HCT116 (cell line): ENCODE results near the gene TMEM86A. TPM values are rescaled to one million over a fixed set of nuclear protein-coding genes. Genes with fewer than 3 reads are reported as not detected.

Experiments
- ATAC-seq: fragments of 200-7000 bp; cut with Tn5 transposase; 2 replicates; pipeline ENCODE4 v1.9.1; 2020; ENCODE audit warnings: mild to moderate bottlenecking, moderate library complexity
- BruUV-seq: library from RNA; stranded (reverse); fragments of 400-500 nt; replicated peaks from 2 replicates; lab custom pipeline; 2021; lab: Mats Ljungman, UMichigan
- CTCF ChIA-PET: fragments of 300-600 bp; sonication (Branson Sonifier 250); formaldehyde crosslinking; loops from one replicate; lab custom pipeline; 2021; ENCODE audit warnings: antibody characterized with exemption; lab: Charles Lee
- POLR2A ChIA-PET: fragments of 300-600, 350-600 bp; sonication (Branson Sonifier 250); formaldehyde crosslinking; loops from one replicate; lab custom pipeline; 2021; ENCODE audit warnings: antibody characterized with exemption; lab: Charles Lee
- RAD21 ChIA-PET, 2 experiments: fragments of 300-600 bp; sonication (Branson Sonifier 250); formaldehyde crosslinking; loops; one replicate each; lab custom pipeline; 2023; ENCODE audit warnings: low total read pairs in 2 of 2; ENCODE audit not compliant: uncharacterized antibody in 2 of 2, unreplicated experiment in 2 of 2, low non-redundant PET in 1 of 2; lab: Charles Lee
- DNase-seq: peaks from one replicate; pipeline ENCODE4 v3.0.0-alpha.2; 2010; ENCODE audit warnings: low read depth, low spot score
- H2AFZ ChIP-seq: fragments of 200-600 bp; shearing (Covaris generic), sonication (generic); 2 replicates; pipeline ENCODE4 v1.6.1; 2017; ENCODE audit warnings: low read depth, mixed run types, mixed read lengths, antibody characterized with exemption, low read length; ENCODE audit not compliant: poor library complexity, severe bottlenecking
- H3K27ac ChIP-seq: 2 replicates; pipeline ENCODE4 v1.5.1; 2012; ENCODE audit warnings: low read depth, low read length
- H3K27me3 ChIP-seq: fragments of 200-600 bp; sonication (generic); 2 replicates; pipeline ENCODE4 v1.6.1; 2016; ENCODE audit warnings: mixed run types, low read length, mixed read lengths; ENCODE audit not compliant: insufficient read depth
- H3K36me3 ChIP-seq, 2 experiments: fragments of 200-500 bp in 1 of 2; fragments of 200-600 bp in 1 of 2; sonication (Bioruptor generic) in 1 of 2; sonication (generic) in 1 of 2; 2 replicates each; pipeline versions ENCODE4 v1.5.1 to v1.6.1; 2014 to 2016; ENCODE audit warnings: low read length in 2 of 2, inconsistent platforms in 1 of 2, mixed read lengths in 1 of 2, mixed run types in 1 of 2; ENCODE audit not compliant: insufficient read depth in 2 of 2, control insufficient read depth in 1 of 2
- H3K4me1 ChIP-seq, 2 experiments: fragments of 200-600 bp in 1 of 2; sonication (generic) in 1 of 2; 2 replicates each; pipeline versions ENCODE4 v1.5.1 to v1.6.1; 2012 to 2017; ENCODE audit warnings: low read length in 2 of 2, inconsistent platforms in 1 of 2, mild to moderate bottlenecking in 1 of 2, mixed read lengths in 1 of 2, mixed run types in 1 of 2, moderate library complexity in 1 of 2; ENCODE audit not compliant: insufficient read depth in 2 of 2, control insufficient read depth in 1 of 2
- H3K4me2 ChIP-seq: fragments of 200-600 bp; sonication (generic); 2 replicates; pipeline ENCODE4 v1.6.1; 2017; ENCODE audit warnings: mixed run types, low read length, mixed read lengths
- H3K4me3 ChIP-seq, 2 experiments: fragments of 200-600 bp in 1 of 2; sonication (generic) in 1 of 2; replicated peaks in 1 of 2; 2 replicates each; pipeline ENCODE4 v1.5.1; 2011 to 2016; ENCODE audit warnings: low read length in 2 of 2, control low read depth in 1 of 2, low read depth in 1 of 2, mild to moderate bottlenecking in 1 of 2, mixed read lengths in 1 of 2, mixed run types in 1 of 2
- H3K79me2 ChIP-seq: fragments of 200-600 bp; sonication (generic); 2 replicates; pipeline ENCODE4 v1.6.1; 2017; ENCODE audit warnings: mild to moderate bottlenecking, mixed run types, low read length, moderate library complexity, mixed read lengths; ENCODE audit not compliant: insufficient read depth
- H3K9ac ChIP-seq: fragments of 200-600 bp; sonication (generic); 2 replicates; pipeline ENCODE4 v1.6.1; 2016; ENCODE audit warnings: low read length, mixed read lengths
- H3K9me2 ChIP-seq: fragments of 200-600 bp; sonication (generic), shearing (Covaris generic); 2 replicates; pipeline ENCODE4 v1.6.1; 2017; ENCODE audit warnings: mixed run types, mild to moderate bottlenecking, moderate library complexity; ENCODE audit not compliant: insufficient read depth
- H3K9me3 ChIP-seq, 2 experiments: fragments of 200-500 bp in 1 of 2; fragments of 200-600 bp in 1 of 2; sonication (Bioruptor generic) in 1 of 2; sonication (generic) in 1 of 2; 2 replicates each; pipeline ENCODE4 v1.6.1; 2014 to 2017; ENCODE audit warnings: low read length in 2 of 2, mixed read lengths in 2 of 2, inconsistent platforms in 1 of 2, low read depth in 1 of 2, mild to moderate bottlenecking in 1 of 2, mixed run types in 1 of 2, moderate library complexity in 1 of 2; ENCODE audit not compliant: control insufficient read depth in 1 of 2, insufficient read depth in 1 of 2
- H4K20me1 ChIP-seq: fragments of 200-600 bp; sonication (generic), shearing (Covaris generic); 2 replicates; pipeline ENCODE4 v1.6.1; 2017; ENCODE audit warnings: mixed run types, mild to moderate bottlenecking, moderate library complexity; ENCODE audit not compliant: insufficient read depth
- CEBPB ChIP-seq: IDR thresholded peaks from 2 replicates; pipeline ENCODE4 v1.6.1; 2012; ENCODE audit warnings: low read depth
- ELF1 ChIP-seq: IDR thresholded peaks from 2 replicates; pipeline ENCODE4 v1.6.1; 2012; ENCODE audit warnings: low read depth, borderline replicate concordance
- EZH2 ChIP-seq: fragments of 200-600 bp; sonication (generic); IDR thresholded peaks from 2 replicates; pipeline ENCODE4 v1.6.1; 2017; ENCODE audit warnings: antibody characterized with exemption, mixed run types
- POLR2A ChIP-seq: IDR thresholded peaks from 2 replicates; pipeline ENCODE4 v1.7.0; 2011; ENCODE audit warnings: borderline replicate concordance; ENCODE audit not compliant: insufficient read depth, insufficient read length; ENCODE audit errors: extremely low read depth
- RAD21 ChIP-seq: IDR thresholded peaks from 2 replicates; pipeline ENCODE4 v1.6.1; 2012; ENCODE audit warnings: low read depth, mild to moderate bottlenecking
- SIN3A ChIP-seq: IDR thresholded peaks from 2 replicates; pipeline ENCODE4 v1.6.1; 2012; ENCODE audit warnings: low read depth
- SP1 ChIP-seq: IDR thresholded peaks from 2 replicates; pipeline ENCODE4 v1.6.1; 2012; ENCODE audit warnings: low read depth
- TCF7L2 ChIP-seq: IDR thresholded peaks from 2 replicates; pipeline ENCODE4 v1.7.0; 2011; ENCODE audit warnings: borderline replicate concordance, inconsistent platforms; ENCODE audit not compliant: insufficient read depth, insufficient read length; ENCODE audit errors: extremely low read depth
- YY1 ChIP-seq: IDR thresholded peaks from 2 replicates; pipeline ENCODE4 v1.6.1; 2011; ENCODE audit warnings: low read length, low read depth, moderate library complexity, mild to moderate bottlenecking; ENCODE audit not compliant: insufficient replicate concordance; ENCODE audit errors: extremely low read depth
- ZFX ChIP-seq: fragments of 450-650 bp; IDR thresholded peaks from 2 replicates; pipeline ENCODE4 v1.6.1; 2017
- ZNF274 ChIP-seq: fragments of 200-500 bp; sonication (Bioruptor generic); IDR thresholded peaks from 2 replicates; pipeline ENCODE4 v1.6.1; 2014; ENCODE audit warnings: mild to moderate bottlenecking, low read depth, low read length, inconsistent platforms
- intact Hi-C: fragments of 100-400 bp; cut with micrococcal nuclease; formaldehyde crosslinking; loops from 2 replicates; pipeline ENCODE4 v1.10.0; 2022
- total RNA-seq: library from RNA; stranded (reverse); gene quantifications from one replicate; pipeline ENCODE4 v1.2.1, GENCODE V29; 2021; ENCODE audit not compliant: unreplicated experiment
- TF ChIP-seq, protein P1 (sequence below), 3 experiments: fragments of 200-600 bp in 1 of 3; sonication (generic) in 1 of 3; IDR thresholded peaks in 2 of 3; conservative IDR thresholded peaks in 1 of 3; 2 replicates each; pipeline ENCODE4 v1.5.1; 2012 to 2017; ENCODE audit warnings: low read depth in 2 of 3, low read length in 2 of 3, antibody characterized with exemption in 1 of 3, borderline replicate concordance in 1 of 3, control low read depth in 1 of 3, mild to moderate bottlenecking in 1 of 3, mixed read lengths in 1 of 3, mixed run types in 1 of 3, moderate library complexity in 1 of 3; ENCODE audit not compliant: insufficient read depth in 1 of 3
- TF ChIP-seq, protein P2 (sequence below): IDR thresholded peaks from 2 replicates; pipeline ENCODE4 v1.6.1; 2012
- TF ChIP-seq, protein P3 (sequence below): IDR thresholded peaks from 2 replicates; pipeline ENCODE4 v1.6.1; 2011; ENCODE audit warnings: mild to moderate bottlenecking, low read length, moderate library complexity; ENCODE audit not compliant: insufficient replicate concordance; ENCODE audit errors: extremely low read depth
- TF ChIP-seq, protein P4 (sequence below): IDR thresholded peaks from 2 replicates; pipeline ENCODE4 v1.6.1; 2012; ENCODE audit warnings: low read depth

TMEM86A gene
- total RNA-seq, 1 experiment from 2014 or later: 2.0 TPM

DNA sequence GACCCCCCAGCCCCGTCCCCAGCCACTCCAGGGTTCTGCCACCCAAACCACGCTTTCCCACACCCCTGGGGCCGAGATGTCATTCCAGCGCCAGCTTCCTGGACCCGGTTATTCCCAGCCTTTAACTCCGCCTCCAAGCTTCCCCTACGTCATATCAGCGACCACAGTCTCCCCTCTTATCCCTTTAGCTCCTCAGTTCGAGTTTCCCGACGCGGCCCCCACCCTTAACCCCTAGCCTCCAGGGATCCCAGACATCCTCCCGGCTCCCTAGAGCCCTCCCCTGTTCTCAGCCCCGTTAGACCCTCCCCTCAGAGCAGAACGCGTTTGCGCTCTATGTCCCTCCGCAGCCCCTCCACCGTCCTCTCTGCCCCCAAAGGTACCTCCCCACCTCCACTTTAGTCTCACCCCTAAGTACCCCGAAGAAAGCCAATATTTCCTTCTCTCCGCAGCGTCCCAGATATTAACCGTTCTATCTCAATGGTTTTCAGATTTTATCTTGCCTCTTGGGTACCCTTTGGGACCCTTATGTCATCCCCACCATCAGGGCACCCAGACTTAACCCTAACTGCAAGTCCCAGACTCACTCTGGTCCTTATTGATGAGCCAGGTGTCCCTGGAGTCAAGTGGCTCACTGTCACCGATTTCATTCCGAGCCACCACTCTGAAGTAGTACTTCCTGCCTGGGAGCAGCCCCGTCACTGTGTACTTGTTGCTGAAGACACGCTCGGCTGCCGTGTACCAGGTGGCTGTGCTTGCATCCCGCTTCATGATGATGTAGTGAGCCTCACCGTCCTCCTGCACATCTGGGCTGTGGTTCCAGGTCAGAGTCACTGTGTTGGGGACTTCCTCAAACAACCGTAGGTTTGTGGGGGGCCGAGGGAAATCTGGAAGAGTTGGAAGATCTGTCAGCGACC lies 8.0 kb downstream of the TMEM86A start:
- no peak for TF ChIP-seq EZH2
- TF ChIP-seq SIN3A: no peak
- TF ChIP-seq ELF1: no peak
- TF ChIP-seq RAD21: no peak
- TF ChIP-seq SP1: no peak
- no peak for TF ChIP-seq ZNF274
- no peak for TF ChIP-seq YY1
- TF ChIP-seq POLR2A: no peak
- TF ChIP-seq TCF7L2: no peak
- TF ChIP-seq, protein P1, sequence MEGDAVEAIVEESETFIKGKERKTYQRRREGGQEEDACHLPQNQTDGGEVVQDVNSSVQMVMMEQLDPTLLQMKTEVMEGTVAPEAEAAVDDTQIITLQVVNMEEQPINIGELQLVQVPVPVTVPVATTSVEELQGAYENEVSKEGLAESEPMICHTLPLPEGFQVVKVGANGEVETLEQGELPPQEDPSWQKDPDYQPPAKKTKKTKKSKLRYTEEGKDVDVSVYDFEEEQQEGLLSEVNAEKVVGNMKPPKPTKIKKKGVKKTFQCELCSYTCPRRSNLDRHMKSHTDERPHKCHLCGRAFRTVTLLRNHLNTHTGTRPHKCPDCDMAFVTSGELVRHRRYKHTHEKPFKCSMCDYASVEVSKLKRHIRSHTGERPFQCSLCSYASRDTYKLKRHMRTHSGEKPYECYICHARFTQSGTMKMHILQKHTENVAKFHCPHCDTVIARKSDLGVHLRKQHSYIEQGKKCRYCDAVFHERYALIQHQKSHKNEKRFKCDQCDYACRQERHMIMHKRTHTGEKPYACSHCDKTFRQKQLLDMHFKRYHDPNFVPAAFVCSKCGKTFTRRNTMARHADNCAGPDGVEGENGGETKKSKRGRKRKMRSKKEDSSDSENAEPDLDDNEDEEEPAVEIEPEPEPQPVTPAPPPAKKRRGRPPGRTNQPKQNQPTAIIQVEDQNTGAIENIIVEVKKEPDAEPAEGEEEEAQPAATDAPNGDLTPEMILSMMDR (IDR thresholded peaks at IDR 0.05 in 2 of 3, conservative IDR thresholded peaks at IDR 0.05 in 1 of 3; ENCODE audit: borderline replicate concordance in 1 of 3, insufficient read depth in 1 of 3, low read depth in 2 of 3, low read length in 2 of 3): no peak
- TF ChIP-seq CEBPB: no peak
- TF ChIP-seq, protein P2, sequence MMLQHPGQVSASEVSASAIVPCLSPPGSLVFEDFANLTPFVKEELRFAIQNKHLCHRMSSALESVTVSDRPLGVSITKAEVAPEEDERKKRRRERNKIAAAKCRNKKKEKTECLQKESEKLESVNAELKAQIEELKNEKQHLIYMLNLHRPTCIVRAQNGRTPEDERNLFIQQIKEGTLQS: no peak
- TF ChIP-seq ZFX: no peak
- TF ChIP-seq, protein P3, sequence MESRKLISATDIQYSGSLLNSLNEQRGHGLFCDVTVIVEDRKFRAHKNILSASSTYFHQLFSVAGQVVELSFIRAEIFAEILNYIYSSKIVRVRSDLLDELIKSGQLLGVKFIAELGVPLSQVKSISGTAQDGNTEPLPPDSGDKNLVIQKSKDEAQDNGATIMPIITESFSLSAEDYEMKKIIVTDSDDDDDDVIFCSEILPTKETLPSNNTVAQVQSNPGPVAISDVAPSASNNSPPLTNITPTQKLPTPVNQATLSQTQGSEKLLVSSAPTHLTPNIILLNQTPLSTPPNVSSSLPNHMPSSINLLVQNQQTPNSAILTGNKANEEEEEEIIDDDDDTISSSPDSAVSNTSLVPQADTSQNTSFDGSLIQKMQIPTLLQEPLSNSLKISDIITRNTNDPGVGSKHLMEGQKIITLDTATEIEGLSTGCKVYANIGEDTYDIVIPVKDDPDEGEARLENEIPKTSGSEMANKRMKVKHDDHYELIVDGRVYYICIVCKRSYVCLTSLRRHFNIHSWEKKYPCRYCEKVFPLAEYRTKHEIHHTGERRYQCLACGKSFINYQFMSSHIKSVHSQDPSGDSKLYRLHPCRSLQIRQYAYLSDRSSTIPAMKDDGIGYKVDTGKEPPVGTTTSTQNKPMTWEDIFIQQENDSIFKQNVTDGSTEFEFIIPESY: no peak
- TF ChIP-seq, protein P4, sequence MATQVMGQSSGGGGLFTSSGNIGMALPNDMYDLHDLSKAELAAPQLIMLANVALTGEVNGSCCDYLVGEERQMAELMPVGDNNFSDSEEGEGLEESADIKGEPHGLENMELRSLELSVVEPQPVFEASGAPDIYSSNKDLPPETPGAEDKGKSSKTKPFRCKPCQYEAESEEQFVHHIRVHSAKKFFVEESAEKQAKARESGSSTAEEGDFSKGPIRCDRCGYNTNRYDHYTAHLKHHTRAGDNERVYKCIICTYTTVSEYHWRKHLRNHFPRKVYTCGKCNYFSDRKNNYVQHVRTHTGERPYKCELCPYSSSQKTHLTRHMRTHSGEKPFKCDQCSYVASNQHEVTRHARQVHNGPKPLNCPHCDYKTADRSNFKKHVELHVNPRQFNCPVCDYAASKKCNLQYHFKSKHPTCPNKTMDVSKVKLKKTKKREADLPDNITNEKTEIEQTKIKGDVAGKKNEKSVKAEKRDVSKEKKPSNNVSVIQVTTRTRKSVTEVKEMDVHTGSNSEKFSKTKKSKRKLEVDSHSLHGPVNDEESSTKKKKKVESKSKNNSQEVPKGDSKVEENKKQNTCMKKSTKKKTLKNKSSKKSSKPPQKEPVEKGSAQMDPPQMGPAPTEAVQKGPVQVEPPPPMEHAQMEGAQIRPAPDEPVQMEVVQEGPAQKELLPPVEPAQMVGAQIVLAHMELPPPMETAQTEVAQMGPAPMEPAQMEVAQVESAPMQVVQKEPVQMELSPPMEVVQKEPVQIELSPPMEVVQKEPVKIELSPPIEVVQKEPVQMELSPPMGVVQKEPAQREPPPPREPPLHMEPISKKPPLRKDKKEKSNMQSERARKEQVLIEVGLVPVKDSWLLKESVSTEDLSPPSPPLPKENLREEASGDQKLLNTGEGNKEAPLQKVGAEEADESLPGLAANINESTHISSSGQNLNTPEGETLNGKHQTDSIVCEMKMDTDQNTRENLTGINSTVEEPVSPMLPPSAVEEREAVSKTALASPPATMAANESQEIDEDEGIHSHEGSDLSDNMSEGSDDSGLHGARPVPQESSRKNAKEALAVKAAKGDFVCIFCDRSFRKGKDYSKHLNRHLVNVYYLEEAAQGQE: no peak
- POLR2A ChIA-PET: no interaction called here
- no peaks in the 10 kb centered on the region for H3K79me2 ChIP-seq
- CTCF ChIA-PET: no interaction called here
- H2AFZ ChIP-seq: no peak overlapping the region
- no peak overlapping the region for H3K27ac ChIP-seq
- no peak overlapping the region for H3K9ac ChIP-seq
- ATAC-seq (no peak), DNase-seq (no peak)
- RAD21 ChIA-PET: no interaction called here
- no peak overlapping the region for H3K4me2 ChIP-seq
- H3K4me3 ChIP-seq: no peak overlapping the region
- no peaks in the 10 kb centered on the region for H3K4me1 ChIP-seq
- intact Hi-C loops: no loop called here
- H3K27me3 ChIP-seq: peaks cover 5% of the 10 kb centered on the region; the same call in 1 of the 2 replicates
- H3K9me3 ChIP-seq: no peaks in the 10 kb centered on the region
- no peaks in the 10 kb centered on the region for H3K36me3 ChIP-seq
- no peaks in the 10 kb centered on the region for H3K9me2 ChIP-seq
- no TSS peak for BruUV-seq
- no peaks in the 10 kb centered on the region for H4K20me1 ChIP-seq
